ENCODE data around the gene EIPR1. TPM values are rescaled to one million over a fixed set of nuclear protein-coding genes. Genes with fewer than 3 reads are reported as not detected.
A peak's percentile ranks its signal among the peaks of the same experiment; 100 is the strongest.

Gene EIPR1
- total and polyA plus RNA-seq, 2 of the 13 experiments (the other 11 are each of a cell fraction or from before 2014, with no cell fraction given), result 70.0 to 96.3 TPM

DNA sequence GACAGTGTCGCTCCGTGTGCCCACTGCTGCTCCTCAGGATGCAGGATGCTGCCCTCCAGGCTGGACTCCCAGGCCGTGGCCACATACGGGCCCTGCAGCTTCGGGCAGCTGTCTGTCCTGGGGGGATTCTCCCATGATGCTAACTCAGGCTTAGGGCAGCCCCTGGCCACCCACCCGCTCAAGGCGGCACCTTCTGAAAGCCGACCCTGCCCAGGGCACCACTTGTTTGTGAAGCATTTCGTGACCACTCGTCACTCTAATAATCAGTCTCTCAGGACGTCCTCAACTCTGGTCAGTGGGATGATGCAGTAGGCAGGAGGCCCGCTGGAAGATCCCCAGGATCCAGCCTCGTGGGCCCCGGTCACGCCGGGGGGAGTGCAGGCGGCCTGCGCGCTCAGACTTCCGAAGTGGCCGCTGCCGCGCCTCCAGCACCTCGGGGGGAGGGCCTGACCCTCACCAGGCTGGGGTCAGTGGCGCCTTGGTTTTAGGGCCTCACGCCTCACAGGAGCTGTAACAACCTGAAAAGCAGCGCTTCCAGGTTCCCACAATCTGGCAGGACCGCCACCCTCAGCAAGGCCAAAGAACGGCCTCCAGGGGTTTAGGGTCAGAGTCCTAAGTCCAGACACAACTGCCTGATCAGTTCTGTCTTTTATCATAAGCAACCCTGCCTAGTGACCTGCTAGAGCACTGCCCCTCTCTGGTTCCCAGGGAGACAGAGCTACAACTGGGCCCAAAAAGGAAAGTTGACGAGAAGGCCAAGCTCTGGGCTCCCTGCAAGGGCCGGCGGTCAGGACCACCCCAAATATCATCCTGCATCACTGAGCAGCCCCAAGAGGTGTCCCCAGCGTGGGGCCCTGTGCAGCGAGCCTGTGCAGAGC lies 53.0 kb downstream of the EIPR1 start (continued):
- peak; percentile 81 for TF ChIP-seq ZNF687 (CRISPR knock-in tag; IDR thresholded peaks at IDR 0.05)
- TF ChIP-seq, protein P1, sequence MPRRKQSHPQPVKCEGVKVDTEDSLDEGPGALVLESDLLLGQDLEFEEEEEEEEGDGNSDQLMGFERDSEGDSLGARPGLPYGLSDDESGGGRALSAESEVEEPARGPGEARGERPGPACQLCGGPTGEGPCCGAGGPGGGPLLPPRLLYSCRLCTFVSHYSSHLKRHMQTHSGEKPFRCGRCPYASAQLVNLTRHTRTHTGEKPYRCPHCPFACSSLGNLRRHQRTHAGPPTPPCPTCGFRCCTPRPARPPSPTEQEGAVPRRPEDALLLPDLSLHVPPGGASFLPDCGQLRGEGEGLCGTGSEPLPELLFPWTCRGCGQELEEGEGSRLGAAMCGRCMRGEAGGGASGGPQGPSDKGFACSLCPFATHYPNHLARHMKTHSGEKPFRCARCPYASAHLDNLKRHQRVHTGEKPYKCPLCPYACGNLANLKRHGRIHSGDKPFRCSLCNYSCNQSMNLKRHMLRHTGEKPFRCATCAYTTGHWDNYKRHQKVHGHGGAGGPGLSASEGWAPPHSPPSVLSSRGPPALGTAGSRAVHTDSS (CRISPR knock-in tag; conservative IDR thresholded peaks at IDR 0.05), result no peak
- TF ChIP-seq ZNF597 (CRISPR knock-in tag; IDR thresholded peaks at IDR 0.05), result no peak
- TF ChIP-seq SALL1 (CRISPR knock-in tag; IDR thresholded peaks at IDR 0.05), result peak; percentile 82
- TF ChIP-seq, protein P2, sequence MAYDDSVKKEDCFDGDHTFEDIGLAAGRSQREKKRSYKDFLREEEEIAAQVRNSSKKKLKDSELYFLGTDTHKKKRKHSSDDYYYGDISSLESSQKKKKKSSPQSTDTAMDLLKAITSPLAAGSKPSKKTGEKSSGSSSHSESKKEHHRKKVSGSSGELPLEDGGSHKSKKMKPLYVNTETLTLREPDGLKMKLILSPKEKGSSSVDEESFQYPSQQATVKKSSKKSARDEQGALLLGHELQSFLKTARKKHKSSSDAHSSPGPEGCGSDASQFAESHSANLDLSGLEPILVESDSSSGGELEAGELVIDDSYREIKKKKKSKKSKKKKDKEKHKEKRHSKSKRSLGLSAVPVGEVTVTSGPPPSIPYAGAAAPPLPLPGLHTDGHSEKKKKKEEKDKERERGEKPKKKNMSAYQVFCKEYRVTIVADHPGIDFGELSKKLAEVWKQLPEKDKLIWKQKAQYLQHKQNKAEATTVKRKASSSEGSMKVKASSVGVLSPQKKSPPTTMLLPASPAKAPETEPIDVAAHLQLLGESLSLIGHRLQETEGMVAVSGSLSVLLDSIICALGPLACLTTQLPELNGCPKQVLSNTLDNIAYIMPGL (CRISPR knock-in tag; IDR thresholded peaks at IDR 0.05; ENCODE audit: borderline replicate concordance in 1 of 2, low read depth in 1 of 2), result 0 out of 4 replicates have a peak, but pooled peaks of 1 of the 2 experiments have one; percentile 20
- TF ChIP-seq HNRNPL (IDR thresholded peaks at IDR 0.05; ENCODE audit: low read depth, low read length), result peak; percentile 33; the same call in 1 of the 2 replicates
- TF ChIP-seq NR0B2 (CRISPR knock-in tag; IDR thresholded peaks at IDR 0.05), result no peak
- TF ChIP-seq, protein P3, sequence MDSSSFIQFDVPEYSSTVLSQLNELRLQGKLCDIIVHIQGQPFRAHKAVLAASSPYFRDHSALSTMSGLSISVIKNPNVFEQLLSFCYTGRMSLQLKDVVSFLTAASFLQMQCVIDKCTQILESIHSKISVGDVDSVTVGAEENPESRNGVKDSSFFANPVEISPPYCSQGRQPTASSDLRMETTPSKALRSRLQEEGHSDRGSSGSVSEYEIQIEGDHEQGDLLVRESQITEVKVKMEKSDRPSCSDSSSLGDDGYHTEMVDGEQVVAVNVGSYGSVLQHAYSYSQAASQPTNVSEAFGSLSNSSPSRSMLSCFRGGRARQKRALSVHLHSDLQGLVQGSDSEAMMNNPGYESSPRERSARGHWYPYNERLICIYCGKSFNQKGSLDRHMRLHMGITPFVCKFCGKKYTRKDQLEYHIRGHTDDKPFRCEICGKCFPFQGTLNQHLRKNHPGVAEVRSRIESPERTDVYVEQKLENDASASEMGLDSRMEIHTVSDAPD (CRISPR knock-in tag; IDR thresholded peaks at IDR 0.05), result 0 out of 2 replicates have a peak, but pooled peaks have one; percentile 35
- TF ChIP-seq ZMYM4 (CRISPR knock-in tag; IDR thresholded peaks at IDR 0.05), result peak; percentile 88
- TF ChIP-seq, protein P4, sequence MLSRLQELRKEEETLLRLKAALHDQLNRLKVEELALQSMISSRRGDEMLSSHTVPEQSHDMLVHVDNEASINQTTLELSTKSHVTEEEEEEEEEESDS (CRISPR knock-in tag; IDR thresholded peaks at IDR 0.05; ENCODE audit: borderline replicate concordance), result no peak
- no peak for TF ChIP-seq NFATC3 (CRISPR knock-in tag; IDR thresholded peaks at IDR 0.05)
- no peak for TF ChIP-seq DPF2 (CRISPR knock-in tag; IDR thresholded peaks at IDR 0.05; ENCODE audit: borderline replicate concordance, low read depth)
- peak; percentile 61; the same call in 1 of the 2 replicates for TF ChIP-seq RFX1 (IDR thresholded peaks at IDR 0.05)
- 0 out of 2 replicates have a peak, but pooled peaks have one; percentile 16 for TF ChIP-seq ZNF572 (CRISPR knock-in tag; IDR thresholded peaks at IDR 0.05)

Data from HepG2 (cell line).